DMS153 treated with DMSO at 0.1 percent for 48 hours (cell line): ENCODE measurements around the gene KIF4A.

Source experiments
- DNase-seq: peaks from one replicate; lab custom pipeline; 2025; ENCODE audit not compliant: unreplicated experiment; lab: John Stamatoyannopoulos, UW

The KIF4A gene

DNA sequence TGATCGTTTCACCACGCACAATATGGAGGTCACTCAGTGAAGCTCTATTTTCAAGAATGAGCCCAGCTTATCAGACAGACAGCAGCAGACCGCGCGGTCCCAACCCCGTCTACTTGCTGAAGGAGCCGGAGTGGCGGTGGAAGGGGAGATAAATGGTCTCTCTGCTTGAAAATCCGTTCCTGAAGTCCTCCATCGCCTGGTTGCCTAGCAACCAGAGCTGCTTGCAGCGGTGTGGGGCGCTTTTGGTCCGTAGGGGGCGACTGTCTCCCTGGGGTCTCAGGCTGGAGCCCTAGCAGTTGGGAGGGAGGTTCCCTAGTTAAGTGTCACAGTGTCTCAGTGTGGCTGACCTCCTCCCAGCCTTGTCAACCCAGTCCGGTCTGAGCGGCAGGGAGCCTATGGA, 146.4 kb downstream of the KIF4A start:
- DNase-seq, result no peak

DNA sequence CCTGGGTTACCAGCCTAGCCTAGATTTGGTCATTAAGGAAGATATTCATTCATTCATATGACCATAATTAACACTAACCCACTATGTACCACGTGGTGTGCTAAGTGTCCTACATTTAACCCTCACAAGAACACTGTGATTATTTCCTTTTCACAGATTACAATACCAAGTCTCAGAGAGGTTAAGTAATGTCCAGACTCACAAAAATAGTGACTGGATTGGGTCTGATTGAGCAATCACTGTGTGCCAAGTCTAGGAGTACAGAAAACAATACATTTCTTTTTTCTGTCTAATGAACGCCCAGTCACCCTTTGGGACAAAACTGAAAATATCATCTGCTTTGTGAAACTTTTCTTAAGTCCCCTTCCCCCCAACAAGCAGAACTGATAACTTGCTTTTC, 147.1 kb downstream of the KIF4A start:
- no peak for DNase-seq

DNA sequence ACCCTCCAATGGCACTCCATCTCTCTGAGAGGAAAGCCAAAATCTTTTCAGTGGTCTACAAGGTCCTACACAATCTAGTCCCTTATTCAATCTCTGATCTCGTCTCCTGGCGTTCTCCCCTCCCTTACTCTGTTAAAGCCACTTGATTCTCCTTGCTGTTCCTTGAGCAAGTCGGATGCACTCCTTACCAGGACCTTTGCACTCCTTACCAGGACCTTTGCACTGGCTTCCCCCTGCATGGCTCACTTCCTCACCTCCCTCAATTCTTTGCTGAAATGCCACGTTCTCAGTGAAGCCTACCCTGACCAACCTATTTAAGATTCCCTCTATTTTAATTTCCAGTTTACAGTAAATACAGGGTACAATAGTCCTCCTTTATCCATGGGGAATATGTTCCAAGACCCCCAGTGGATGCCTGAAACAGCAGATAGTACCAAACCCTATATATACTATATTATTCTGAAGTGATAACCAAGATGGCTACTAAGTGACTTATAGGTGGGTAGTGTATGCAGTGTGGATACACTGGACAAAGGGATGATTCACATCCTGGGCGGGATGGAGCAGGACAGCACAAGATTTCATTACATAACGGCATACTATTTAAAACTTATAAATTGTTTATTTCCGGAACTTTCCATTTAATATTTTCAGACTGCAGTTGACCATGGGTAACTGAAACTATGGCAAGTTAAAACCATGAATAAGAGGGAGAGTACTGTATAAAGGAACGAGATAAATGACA, 148.2 kb downstream of the KIF4A start:
- DNase-seq, result no peak

DNA sequence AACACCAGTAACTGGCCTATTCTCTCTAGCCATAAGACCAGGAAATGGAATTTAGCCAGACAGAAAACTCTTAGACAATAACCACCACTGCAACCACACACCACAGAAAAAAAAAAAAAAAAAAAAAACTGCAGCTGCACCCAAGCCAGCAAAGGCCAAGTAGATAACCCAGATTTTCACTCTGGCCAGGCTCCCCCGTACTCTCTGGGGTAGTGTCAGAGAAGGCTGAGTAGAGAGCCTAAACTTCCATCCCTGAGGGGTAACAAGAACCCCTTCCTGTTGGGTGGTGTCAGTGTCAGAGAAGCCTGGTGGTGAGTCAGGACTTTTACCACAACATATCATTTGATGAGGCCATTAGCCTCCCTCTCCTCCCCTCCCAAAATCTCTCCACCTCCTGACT, 149.1 kb downstream of the KIF4A start:
- no peak for DNase-seq

DNA sequence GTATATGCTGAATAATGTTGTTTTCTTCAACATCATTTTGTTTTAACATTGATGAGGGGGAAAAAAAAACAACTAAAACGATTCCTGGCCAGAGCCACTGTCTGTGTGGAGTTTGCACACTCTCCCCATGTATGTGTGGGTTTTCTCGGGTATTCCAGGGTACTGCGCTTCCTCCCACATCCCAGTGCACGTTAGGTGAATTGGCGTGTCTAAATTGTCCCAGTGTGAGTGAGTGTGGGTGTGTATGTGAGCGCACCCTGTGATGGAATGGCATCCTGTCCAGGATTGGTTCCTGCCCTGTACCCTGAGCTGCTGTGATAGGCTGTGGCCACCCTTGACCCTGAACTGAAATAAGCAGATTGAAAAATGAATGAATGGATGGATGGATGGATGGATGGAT, 152.3 kb downstream of the KIF4A start:
- no peak for DNase-seq

DNA sequence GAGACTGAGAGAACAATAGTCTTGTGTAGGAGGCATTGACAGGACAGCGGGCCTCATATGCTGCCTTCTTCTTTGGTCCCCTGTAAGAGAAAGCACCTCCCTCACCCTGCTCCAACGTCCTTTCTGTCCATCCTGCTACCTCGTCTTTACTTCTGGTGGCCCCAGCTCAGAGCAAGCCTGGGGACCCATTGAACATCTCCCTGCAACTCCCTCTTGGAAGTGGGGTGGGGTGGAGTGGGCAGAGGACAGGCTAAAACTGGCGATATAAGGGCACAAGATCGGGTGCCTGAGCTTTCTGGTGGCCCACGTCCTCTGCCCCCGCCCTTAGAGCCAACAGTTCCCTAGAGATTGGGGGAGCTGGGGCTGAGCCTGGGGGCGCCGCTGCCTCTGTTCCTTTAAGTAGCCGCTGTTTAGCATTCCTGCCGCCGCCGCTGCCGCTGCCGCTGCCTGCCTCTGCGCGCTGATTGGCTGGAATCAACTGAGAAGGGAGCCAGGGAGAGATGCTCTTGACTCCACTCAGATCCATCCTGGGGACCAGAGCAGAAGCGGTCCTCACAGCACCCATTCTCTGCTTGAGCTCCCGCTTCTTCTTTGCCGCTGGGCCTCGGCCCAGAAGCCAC, 154.5 kb downstream of the KIF4A start, which contains the start of gene DLG3:
DLG3 (plus strand) TSS at position 510 of the 620 bp plus-strand sequence. CDS start 367 bp downstream, outside the sequence.
- DNase-seq, result no peak

DNA sequence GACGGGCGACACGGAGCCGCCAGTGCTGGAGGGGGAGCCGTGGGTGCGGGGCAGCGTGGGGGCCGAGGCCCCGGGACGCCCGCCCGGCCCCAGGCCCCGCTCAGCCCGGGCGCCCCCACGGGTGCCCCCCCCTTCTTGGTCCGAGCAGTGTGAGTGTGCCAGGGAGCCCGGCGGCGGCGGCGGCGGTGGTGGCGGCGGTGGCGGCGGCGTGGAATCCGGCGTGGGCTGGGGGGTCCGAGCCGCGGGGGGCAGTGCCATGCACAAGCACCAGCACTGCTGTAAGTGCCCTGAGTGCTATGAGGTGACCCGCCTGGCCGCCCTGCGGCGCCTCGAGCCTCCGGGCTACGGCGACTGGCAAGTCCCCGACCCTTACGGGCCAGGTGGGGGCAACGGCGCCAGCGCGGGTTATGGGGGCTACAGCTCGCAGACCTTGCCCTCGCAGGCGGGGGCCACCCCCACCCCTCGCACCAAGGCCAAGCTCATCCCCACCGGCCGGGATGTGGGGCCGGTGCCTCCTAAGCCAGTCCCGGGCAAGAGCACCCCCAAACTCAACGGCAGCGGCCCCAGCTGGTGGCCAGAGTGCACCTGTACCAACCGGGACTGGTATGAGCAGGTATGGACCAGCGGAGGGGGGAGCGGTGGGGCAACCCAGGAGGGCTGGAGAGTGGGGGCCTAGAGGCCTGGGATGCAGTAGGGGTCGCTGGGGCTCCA, 155.2 kb downstream of the KIF4A start:
- no peak for DNase-seq

DNA sequence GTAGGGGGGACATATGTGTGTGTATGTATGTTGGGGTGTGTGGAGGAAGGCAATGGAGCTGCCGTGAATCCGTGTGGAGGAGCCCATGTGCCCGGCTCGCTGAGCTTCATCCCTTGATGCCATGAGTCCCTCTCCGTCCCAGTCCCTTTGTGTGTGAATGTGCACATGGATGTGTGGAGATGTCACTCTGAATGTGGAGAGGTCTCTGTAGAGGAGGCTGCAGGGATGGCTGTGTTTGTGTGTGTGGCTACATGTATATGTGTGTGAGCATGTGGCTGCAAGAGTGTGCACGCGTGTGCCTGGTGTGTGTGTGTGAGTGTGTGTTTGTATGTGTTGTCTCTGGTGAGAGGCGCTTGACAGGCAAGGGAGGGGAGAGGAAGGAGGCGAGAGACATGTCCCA, 156.0 kb downstream of the KIF4A start:
- DNase-seq, result no peak

DNA sequence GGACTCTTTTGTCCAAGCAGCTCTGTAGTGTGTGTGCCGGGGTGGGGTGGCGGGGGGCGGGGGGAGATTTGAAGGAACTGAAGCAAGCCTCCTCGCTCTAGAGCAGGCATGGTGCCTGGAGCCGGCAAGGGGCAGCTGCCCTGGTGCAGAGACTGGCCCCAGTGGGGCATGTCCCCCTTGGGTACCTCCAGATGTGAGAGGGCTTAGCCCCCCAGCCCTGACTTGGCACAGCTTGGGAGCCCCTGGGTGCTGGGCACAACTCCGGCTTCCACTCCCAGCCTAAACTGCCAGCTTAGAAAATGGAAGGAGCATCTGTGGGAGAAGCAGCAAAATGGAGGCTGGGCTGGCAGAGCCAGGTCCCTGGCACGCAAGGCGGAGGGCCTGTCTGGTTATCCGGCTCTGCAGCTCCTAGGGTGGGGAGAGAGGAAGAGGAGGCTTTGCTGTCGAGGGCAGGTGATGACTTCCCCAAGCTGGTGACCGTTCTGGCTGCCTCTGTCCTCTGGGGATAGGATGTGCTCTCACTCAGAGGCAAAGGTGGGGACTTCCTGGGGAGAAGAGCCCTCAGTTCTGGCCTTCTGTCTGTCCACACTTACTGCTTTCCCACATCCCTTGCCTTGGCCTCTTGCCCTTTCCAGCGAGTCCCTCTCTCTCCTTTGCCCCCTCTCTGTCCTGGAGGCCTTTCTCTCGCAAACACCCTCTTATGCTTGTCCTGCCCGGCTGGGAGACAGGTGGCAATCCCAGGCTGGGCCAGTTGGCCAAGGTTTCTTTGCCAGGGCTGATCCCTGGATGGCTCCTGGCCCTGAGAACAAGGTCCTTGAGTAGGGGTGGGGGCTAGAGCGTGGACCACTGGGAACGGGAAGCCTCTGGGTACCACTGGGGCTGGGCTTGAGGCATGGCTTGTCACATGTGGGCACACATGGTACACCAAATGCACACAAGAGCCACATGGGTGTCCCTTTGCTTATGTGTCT, 156.8 kb downstream of the KIF4A start:
- no peak for DNase-seq

DNA sequence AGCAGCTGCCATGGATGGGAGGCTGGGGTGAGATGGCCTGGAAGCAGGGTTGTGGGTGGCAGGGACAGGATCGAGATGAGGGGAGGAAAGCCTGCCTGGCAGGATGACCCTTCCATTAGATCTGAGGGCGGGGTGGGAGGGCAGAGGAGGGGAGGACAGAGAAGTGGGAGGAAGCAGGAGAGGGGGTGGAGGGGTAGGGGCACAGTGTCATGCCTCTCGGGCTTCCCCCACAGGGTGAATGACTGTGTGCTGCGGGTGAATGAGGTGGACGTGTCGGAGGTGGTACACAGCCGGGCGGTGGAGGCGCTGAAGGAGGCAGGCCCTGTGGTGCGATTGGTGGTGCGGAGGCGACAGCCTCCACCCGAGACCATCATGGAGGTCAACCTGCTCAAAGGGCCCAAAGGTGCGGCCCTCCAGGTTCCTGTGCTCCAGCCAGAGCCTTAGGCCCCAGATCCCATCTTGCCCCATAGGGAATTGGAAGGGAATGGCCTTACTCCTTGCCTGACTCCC, 159.6 kb downstream of the KIF4A start:
- DNase-seq, result no peak

DNA sequence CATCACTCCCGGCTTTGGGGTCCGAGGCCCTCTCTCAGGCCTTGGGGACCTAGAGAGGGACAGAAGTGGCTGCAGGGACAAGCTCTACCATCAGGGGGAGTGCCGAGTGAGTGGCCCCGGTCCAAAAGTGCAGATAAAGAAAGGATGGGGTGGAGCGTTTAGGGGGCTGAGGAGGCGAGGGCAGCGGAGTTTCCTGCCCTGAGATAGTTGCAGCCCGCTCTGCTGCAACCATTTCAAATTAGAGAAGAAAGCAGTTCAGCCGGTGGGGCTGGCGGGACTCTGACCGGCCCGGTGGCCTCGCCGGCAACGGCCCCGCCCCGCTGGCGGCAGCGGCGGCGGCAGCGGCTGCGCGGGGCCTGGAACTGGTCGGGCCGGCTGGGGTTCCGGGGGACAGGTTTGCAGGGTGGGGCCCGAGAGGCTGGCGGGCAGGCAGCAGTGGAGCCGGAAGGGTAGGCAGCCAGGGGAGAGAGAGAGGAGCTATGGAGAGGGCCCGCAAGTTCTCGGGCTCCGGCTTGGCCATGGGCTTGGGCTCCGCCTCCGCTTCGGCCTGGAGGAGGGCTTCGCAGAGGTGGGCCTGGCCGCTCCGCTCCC, 162.3 kb downstream of the KIF4A start:
- peak; percentile 26 for DNase-seq

DNA sequence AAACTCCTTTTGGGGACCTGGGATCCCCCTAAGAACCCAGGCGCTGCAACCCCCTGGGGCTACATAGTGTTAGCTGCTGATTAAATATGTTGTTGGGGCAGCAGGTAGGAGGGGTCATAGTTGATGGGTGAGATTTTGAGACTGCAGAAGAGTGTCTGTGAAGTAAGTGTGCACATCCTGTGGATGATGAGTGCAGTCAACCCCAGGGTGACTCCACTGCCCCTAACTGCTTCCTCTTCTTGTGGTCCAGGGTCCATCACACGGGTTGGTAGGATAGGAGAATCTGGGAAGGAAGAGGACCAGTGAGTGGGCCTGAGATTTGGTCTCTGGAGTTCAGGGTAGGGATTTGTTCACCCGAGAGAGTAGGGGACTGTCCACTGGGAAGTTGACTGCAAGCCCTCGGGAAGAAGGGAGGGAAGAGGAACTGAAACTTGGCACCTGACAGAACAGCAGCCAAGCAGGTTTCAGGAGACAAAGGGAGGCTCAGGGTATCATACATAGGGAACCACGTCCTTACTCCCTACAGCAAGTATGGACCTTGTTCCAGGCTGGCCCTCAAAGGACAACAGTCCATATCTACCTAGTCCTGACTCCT, 163.2 kb downstream of the KIF4A start:
- no peak for DNase-seq

DNA sequence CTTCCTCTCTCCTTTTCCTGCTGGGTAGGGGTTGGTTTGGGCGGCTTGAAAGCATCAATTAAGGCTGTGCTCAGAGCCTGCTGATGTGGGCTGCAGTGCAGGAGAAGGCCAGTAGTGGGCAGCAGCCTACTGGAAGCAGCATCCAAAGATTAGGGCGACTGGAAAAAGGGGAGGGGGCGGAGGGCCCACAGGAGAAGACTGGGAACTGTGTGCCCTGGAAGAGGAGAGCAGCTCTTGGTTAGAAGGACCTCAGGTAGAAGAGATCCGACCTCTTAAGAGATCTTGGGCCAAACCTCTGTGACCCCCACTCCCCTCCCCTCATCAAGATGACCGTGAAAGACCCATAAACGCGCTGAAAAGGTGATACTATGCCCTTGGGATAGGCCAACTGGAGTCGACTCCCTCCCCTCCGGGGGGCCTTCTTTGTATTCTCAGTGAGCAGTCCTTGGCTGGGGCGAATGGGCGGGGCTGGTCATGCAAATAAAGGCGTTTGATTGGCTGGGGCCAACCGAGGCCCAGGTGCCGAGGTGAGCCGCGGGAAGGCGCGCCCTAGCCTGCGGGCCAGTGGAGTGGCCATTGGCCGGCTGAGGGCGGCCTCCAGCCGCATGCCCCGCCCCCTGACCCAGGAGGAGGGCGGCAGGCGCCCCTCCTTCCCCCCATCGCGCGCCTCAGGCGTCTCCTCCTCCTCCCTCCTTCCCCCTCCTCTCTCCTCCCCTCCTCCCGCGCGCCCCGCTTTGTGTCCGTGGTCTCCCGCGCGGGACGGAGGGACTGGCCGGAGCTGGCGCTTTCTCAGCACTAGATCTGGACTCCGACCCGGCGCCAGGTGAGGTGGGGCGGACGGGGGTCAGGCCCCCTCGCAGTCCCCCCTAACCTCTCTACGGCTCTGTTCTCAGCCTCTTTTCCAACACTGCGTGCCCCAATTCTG, 164.8 kb downstream of the KIF4A start:
- DNase-seq, result peak; percentile 74

DNA sequence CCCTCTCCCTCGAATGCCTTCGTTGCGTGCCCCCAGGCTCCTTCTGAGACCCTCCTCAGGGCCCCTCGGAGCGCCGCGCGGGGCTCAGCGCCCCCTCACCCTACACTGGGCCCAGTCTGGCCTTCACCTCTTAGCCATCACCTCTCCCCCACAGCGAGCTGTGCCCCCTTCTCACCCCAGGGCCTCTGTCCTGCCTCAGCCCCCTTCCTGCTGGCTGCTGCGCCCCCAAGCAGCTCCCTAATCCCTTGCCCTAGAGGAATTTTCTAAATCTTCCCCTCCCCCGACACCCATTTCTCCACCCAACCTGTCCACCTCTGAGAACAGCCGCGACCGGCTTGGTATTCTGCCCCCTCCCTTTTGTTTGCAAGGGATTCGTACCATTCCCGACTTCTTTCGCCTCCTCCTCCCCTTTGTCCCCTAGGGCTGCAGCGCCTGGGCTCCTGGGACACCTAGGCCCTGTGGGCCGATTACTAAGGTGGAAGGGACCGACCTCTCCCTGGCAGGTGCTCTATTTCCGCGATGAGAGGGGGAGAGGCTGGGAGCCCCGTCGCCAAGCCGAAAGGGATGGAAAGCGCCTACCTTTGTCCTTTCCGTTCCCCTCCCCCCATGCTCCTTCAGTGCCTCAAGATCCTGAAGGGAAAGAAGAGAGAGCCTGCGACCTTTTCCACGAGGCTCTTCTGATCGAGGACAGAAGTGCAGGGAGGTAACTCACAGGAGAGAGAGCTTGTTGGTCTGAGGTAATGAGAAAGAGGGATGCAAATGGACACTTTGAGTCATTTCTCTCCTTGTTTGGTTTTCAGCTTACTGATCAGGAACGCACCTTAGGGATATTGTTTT, 165.7 kb downstream of the KIF4A start:
- no peak for DNase-seq

DNA sequence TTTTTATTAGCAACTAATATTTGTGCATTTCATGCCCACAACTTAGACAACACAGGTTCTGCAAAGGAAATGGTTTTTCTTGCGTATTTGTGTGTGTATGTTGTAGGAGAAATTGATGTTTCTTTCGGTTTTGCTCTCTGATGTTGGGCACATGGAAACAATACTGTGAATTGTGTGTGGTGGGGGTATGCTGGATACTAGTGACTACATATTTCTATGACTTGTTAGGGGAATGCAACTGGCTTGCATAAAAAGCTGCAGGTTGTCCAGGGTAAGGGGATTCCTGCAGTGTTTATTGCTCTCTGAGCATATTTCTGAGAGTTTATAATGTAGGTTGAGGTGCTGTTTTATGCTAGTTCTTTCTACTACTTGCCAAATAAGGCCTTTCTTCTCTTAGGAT, 166.4 kb downstream of the KIF4A start:
- DNase-seq, result no peak

DNA sequence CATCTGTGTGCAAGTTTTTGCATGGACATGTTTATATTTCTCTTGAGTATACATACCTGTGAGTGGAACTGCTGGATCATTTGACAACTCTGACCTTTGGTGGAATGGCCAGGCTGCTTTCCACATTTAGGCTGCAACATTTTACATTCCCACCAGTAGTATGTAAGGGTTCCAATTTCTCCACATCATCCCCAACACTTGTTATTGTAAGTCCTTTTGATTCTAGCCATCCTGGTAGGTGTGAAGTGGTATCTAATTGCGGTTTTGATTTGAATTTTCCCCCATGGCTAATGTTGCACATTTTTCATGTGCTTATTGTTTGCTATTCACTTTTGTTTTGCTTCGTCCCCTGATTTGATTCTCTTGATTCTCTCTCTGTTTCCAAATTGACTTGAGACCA, 171.1 kb downstream of the KIF4A start:
- DNase-seq, result no peak

DNA sequence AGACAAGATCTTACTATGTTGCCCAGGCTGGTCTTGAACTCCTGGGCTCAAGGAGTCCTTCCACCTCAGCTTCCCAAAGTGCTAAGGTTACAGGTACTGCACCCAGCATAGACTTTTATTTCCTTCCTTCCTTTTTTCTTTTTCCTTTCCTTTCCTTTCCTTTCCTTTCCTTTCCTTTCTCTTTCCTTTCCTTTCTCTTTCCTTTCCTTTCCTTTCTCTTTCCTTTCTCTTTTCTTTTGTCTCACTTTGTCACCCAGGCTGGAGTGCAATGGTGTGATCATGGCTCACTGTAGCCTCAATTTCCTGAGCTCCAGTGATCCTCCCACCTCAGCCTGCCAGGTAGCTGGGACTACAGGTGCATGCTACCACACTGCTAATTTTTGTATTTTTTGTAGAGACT, 174.1 kb downstream of the KIF4A start:
- no peak for DNase-seq

DNA sequence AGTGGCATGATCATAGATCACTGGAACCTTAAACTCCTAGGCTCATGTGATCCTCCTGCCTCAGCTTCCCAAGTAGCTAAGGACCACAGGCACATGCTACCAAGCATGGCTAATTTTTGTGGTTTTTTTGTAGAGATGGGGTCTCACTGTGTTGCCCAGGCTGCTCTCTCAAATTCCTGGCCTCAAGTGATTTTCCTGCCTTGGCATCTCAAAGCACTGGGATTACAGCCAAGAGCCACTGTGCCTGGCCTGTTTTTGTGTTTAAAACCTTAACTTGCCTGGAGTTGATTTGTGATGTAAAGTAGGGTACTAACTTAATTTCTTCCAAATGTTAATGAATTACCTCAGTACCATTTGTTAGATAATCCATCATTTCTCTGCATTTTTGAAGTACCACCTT, 177.1 kb downstream of the KIF4A start:
- no peak for DNase-seq
